ENCODE measurements around the gene GSG1L. TPM values are rescaled to one million over a fixed set of nuclear protein-coding genes. Genes with fewer than 3 reads are reported as not detected.

The GSG1L gene
- total and polyA plus RNA-seq, 2 of the 13 experiments (the other 11 are each of a cell fraction or from before 2014, with no cell fraction given), result not detected

GRCh38 chr16:27803775-27804549, 259.6 kb downstream of the GSG1L start:
- Histone ChIP-seq H3K36me3 (replicated peaks in 1 of 2; ENCODE audit: control insufficient read depth in 1 of 2, insufficient read depth in 2 of 2, low read length in 2 of 2) (no peaks in the 10 kb centered on the region), H3K4me2 (ENCODE audit: low read depth, low read length) (no peak overlapping the region), H4K20me1 (ENCODE audit: insufficient read depth, low read length) (peaks cover 2% of the 10 kb centered on the region; the same call in 1 of the 2 replicates), H3K9me3 (ENCODE audit: low read length) (no peaks in the 10 kb centered on the region), H3K4me1 (ENCODE audit: insufficient read depth, low read length) (no peaks in the 10 kb centered on the region), H3K27me3 (ENCODE audit: control insufficient read depth in 1 of 2, insufficient read depth in 2 of 2, low read length in 2 of 2) (peaks cover 2 to 7% of the 10 kb centered on the region in 2 experiments; a peak in 3 of 5 replicates), H2AFZ (ENCODE audit: low read length) (no peak overlapping the region), H3K79me2 (ENCODE audit: insufficient read depth, low read length) (no peaks in the 10 kb centered on the region), H3K27ac (ENCODE audit: extremely low read length, insufficient read depth, low read length) (no peak overlapping the region), H3K4me3 (replicated peaks in 1 of 3; ENCODE audit: insufficient read depth in 1 of 3, low read depth in 2 of 3, low read length in 3 of 3) (no peak overlapping the region), H3K9ac (ENCODE audit: insufficient read depth, low read depth, low read length) (no peak overlapping the region)
- intact Hi-C loops (cut with micrococcal nuclease; ENCODE audit: unreplicated experiment) (no loop called here), in situ Hi-C loops (cut with HindIII; ENCODE audit: extremely low pct_ligation_motif_present, low pct_unique_long_range_greater_than_20kb) (no loop called here)
- DNase-seq (ENCODE audit: low spot score) (no peak), ATAC-seq (no peak), FAIRE-seq (no peak)
- WGBS (ENCODE audit: low lambda C conversion rate), result 3% methylated on average over 10 of the region's 10 CpGs
- no TSS peak for BruUV-seq (replicated peaks)
- POLR2A ChIA-PET, result no interaction called here
- CTCF ChIA-PET (ENCODE audit: low intra/inter-chr PET ratio, low total read pairs), result no interaction called here
- no peak for TF ChIP-seq ZNF501 (CRISPR knock-in tag; IDR thresholded peaks at IDR 0.05)
- TF ChIP-seq HMGXB4 (CRISPR knock-in tag; IDR thresholded peaks at IDR 0.05; ENCODE audit: borderline replicate concordance in 1 of 2, low read depth in 1 of 2), result no peak
- no peak for TF ChIP-seq MEF2D (CRISPR knock-in tag; IDR thresholded peaks at IDR 0.05)
- TF ChIP-seq SIN3A (IDR thresholded peaks at IDR 0.05; ENCODE audit: borderline replicate concordance, low read depth, low read length), result no peak
- no peak for TF ChIP-seq ZNF776 (CRISPR knock-in tag; IDR thresholded peaks at IDR 0.05)
- TF ChIP-seq BCLAF1 (IDR thresholded peaks at IDR 0.05), result no peak
- TF ChIP-seq ISL2 (CRISPR knock-in tag; IDR thresholded peaks at IDR 0.05), result no peak
- no peak for TF ChIP-seq ZNF773 (CRISPR knock-in tag; IDR thresholded peaks at IDR 0.05; ENCODE audit: borderline replicate concordance)
- TF ChIP-seq ELF3 (CRISPR knock-in tag; IDR thresholded peaks at IDR 0.05), result no peak
- TF ChIP-seq ZNF512B (CRISPR knock-in tag; IDR thresholded peaks at IDR 0.05; ENCODE audit: borderline replicate concordance), result no peak
- no peak for TF ChIP-seq ZNF33B (CRISPR knock-in tag; IDR thresholded peaks at IDR 0.05)
- no peak for TF ChIP-seq MAX (IDR thresholded peaks at IDR 0.05)

Data from HepG2 (cell line).